HG03571 (cell line): Measurements from ENCODE around the gene HUNK.

Experiments used
- ATAC-seq: cut with Tn5 transposase; IDR thresholded peaks from one replicate; pipeline ENCODE4 v1.9.1; 2021; ENCODE audit not compliant: unreplicated experiment

Gene HUNK

GRCh38 chr21:31948676-31949075, 75.9 kb downstream of the HUNK start:
- no peak for ATAC-seq

GRCh38 chr21:31952828-31953227, 80.0 kb downstream of the HUNK start:
- ATAC-seq: no peak

GRCh38 chr21:31957631-31958030, 84.8 kb downstream of the HUNK start:
- ATAC-seq: no peak

GRCh38 chr21:31959881-31960280, 87.1 kb downstream of the HUNK start:
- no peak for ATAC-seq

GRCh38 chr21:31961027-31961426, 88.2 kb downstream of the HUNK start:
- ATAC-seq: no peak

- no peak for ATAC-seq
Observed at GRCh38 chr21:31961704-31962103, 88.9 kb downstream of the HUNK start.

- no peak for ATAC-seq
Observed at GRCh38 chr21:31964692-31965091, 91.9 kb downstream of the HUNK start.

- no peak for ATAC-seq
Observed at GRCh38 chr21:31967334-31967733, 94.5 kb downstream of the HUNK start.

- ATAC-seq: no peak
Observed at GRCh38 chr21:31972622-31973021, 99.8 kb downstream of the HUNK start.

GRCh38 chr21:31973402-31973944, 100.7 kb downstream of the HUNK start:
- ATAC-seq: no peak

- ATAC-seq: no peak
Observed at GRCh38 chr21:31974454-31974985, 101.7 kb downstream of the HUNK start.

GRCh38 chr21:31975491-31975890, 102.7 kb downstream of the HUNK start:
- ATAC-seq: no peak

- ATAC-seq: no peak
Observed at GRCh38 chr21:31977816-31978215, 105.0 kb downstream of the HUNK start.

- ATAC-seq: no peak
Observed at GRCh38 chr21:31983120-31983519, 110.3 kb downstream of the HUNK start.

GRCh38 chr21:31983554-31983953, 110.7 kb downstream of the HUNK start:
- no peak for ATAC-seq

- ATAC-seq: no peak
Observed at GRCh38 chr21:31985398-31985797, 112.6 kb downstream of the HUNK start.

GRCh38 chr21:31986035-31986856, 113.4 kb downstream of the HUNK start:
- no peak for ATAC-seq

- ATAC-seq: no peak
Observed at GRCh38 chr21:31987696-31988095, 114.9 kb downstream of the HUNK start.

- no peak for ATAC-seq
Observed at GRCh38 chr21:31988492-31989290, 115.9 kb downstream of the HUNK start.

GRCh38 chr21:31991356-31992331, 118.8 kb downstream of the HUNK start:
- ATAC-seq: no peak
